NB4 (cell line): Measurements from ENCODE around the gene MTHFS.

Source experiments
- DNase-seq: peaks from one replicate; pipeline ENCODE4 v3.0.0; 2010; ENCODE audit warnings: low read depth
- H3K4me3 ChIP-seq: one replicate; pipeline ENCODE4 v1.5.1; 2011; ENCODE audit warnings: mild to moderate bottlenecking, low read depth, low read length, moderate library complexity
- MYC ChIP-seq: IDR thresholded peaks from 2 replicates; pipeline ENCODE4 v1.6.1; 2011; ENCODE audit warnings: low read depth, low read length
- POLR2A ChIP-seq: IDR thresholded peaks from 2 replicates; pipeline ENCODE4 v1.6.1; 2011; ENCODE audit warnings: mild to moderate bottlenecking; ENCODE audit not compliant: insufficient read length; ENCODE audit errors: extremely low read depth
- TF ChIP-seq, protein P1 (sequence below): IDR thresholded peaks from 2 replicates; pipeline ENCODE4 v1.6.1; 2011; ENCODE audit warnings: low read depth, low read length
- TF ChIP-seq, protein P2 (sequence below): IDR thresholded peaks from one replicate; pipeline ENCODE4 v1.5.1; 2012; ENCODE audit warnings: low read depth, low read length

MTHFS gene

GRCh38 chr15:79812541-79812940 lies 84.3 kb downstream of the MTHFS start:
- TF ChIP-seq POLR2A (no peak), MYC (no peak)
- TF ChIP-seq, protein P1, sequence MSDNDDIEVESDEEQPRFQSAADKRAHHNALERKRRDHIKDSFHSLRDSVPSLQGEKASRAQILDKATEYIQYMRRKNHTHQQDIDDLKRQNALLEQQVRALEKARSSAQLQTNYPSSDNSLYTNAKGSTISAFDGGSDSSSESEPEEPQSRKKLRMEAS, result no peak
- TF ChIP-seq, protein P2, sequence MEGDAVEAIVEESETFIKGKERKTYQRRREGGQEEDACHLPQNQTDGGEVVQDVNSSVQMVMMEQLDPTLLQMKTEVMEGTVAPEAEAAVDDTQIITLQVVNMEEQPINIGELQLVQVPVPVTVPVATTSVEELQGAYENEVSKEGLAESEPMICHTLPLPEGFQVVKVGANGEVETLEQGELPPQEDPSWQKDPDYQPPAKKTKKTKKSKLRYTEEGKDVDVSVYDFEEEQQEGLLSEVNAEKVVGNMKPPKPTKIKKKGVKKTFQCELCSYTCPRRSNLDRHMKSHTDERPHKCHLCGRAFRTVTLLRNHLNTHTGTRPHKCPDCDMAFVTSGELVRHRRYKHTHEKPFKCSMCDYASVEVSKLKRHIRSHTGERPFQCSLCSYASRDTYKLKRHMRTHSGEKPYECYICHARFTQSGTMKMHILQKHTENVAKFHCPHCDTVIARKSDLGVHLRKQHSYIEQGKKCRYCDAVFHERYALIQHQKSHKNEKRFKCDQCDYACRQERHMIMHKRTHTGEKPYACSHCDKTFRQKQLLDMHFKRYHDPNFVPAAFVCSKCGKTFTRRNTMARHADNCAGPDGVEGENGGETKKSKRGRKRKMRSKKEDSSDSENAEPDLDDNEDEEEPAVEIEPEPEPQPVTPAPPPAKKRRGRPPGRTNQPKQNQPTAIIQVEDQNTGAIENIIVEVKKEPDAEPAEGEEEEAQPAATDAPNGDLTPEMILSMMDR, result no peak
- H3K4me3 ChIP-seq, result no peak overlapping the region
- no peak for DNase-seq

DNA sequence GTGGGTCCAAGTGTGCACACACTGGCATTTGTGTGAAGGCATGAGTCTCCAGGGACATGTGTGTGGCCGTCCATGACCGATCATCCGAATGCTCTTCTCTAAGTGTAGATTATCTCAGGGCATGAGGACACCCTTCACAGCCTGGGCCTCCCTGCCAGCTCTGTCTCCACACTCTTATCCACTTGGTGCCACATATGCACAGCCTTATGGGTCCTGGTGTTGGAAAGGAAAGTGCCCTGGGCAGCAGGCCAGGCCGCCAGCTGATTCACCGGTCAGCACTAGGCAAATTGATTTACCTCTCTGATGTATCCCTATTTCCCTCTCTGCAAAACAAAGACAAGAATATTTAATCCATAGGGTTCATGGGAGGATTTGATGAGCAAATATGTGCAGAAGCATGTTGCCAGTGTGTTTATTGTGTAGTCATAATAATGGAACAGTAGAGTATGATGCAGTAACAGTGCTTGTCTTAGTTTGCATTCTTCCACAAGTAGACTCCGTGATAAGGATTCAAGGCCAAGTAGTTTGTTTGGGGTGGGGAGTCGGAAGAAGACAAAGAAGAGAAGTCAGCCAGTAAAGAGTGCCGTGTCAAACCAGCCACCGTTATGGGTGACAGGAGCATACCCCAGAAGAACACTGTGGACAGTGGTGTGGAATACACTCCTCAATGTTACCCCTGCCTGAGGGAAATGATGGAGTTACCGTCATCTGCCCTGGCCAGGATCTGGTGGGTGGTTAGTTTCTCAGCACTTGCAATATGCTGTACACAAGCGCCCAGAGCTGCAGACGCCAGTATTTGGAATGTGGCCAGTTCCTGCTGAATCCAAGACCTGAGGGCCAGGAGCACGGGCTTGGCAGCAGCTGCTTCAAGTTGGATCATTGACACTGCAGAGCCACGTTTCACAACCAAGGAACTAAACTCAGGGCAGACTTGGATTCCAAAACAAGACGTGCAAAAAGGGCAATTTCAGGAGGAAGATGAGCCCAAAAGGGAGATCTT lies 85.1 kb downstream of the MTHFS start:
- no peak overlapping the region for H3K4me3 ChIP-seq
- no peak for DNase-seq
- TF ChIP-seq MYC (no peak), POLR2A (no peak)
- TF ChIP-seq, protein P1, result no peak
- TF ChIP-seq, protein P2, result no peak

DNA sequence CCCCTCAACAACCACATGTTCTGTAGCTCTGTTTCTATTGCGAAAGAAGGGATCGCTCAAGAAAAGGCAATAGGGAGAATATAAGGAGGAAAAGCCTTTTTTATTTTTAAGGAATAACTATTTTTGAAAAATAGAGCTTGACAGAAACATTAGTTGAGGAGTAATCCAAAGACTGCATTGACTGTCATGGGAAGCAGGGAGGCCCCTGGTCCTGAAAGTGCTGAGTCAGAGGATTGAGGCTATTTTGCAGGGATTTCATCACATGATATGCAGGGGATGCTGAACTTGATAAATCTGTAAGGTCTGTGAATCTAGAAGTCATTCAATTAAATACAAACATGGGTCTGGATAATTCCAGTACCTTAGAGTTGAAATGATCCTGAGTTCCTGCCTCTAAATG lies 92.0 kb downstream of the MTHFS start:
- TF ChIP-seq MYC (no peak), POLR2A (no peak)
- TF ChIP-seq, protein P2, result no peak
- TF ChIP-seq, protein P1, result peak; percentile 37; the same call in 1 of the 2 replicates

DNA sequence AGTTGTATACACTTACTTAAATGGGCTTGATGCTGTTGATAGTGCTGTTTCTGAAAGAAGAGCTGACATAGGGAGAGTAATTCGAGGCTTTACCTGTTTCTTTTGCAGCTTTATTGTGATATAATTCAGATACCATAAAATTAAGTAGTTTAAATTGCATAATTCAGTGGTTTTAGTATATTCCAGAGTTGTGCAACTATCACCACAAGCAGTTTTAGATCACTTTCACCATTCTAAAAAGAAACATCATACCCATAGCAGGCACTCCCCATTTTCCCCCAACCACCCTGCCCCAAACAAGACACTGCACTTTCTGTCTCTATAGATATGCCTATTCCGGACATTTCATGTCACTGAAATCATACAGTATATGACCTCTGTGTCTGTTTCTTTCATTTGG lies 98.5 kb downstream of the MTHFS start:
- DNase-seq, result peak; percentile 69
- no peak for TF ChIP-seq MYC
- TF ChIP-seq, protein P2, result no peak
- TF ChIP-seq, protein P1, result no peak
- no peak for TF ChIP-seq POLR2A
- H3K4me3 ChIP-seq, result no peak overlapping the region

More for the DNA sequence above, 92.0 kb downstream of the MTHFS start:
- DNase-seq, result no peak
- H3K4me3 ChIP-seq, result no peak overlapping the region
